Measurements from ENCODE around the gene ATF3. TPM values are rescaled to one million over a fixed set of nuclear protein-coding genes. Genes with fewer than 3 reads are reported as not detected.

ATF3 gene
- total RNA-seq, 1 donor from 2014 or later = 8.1 TPM

- intact Hi-C loops (cut with micrococcal nuclease) = no loop called here
These were observed 22.1 kb upstream of the ATF3 start for GRCh38 chr1:212586206-212587015.

- intact Hi-C loops (cut with micrococcal nuclease) = no loop called here
These were observed 21.3 kb upstream of the ATF3 start for GRCh38 chr1:212587016-212587887.

- intact Hi-C loops (cut with micrococcal nuclease) = no loop called here
These were observed 20.6 kb upstream of the ATF3 start for GRCh38 chr1:212587888-212588510.

- intact Hi-C loops (cut with micrococcal nuclease) = no loop called here
These were observed 19.1 kb upstream of the ATF3 start for GRCh38 chr1:212589446-212589845.

- intact Hi-C loops (cut with micrococcal nuclease) = no loop called here
These were observed 16.6 kb upstream of the ATF3 start for GRCh38 chr1:212591922-212592321.

- intact Hi-C loops (cut with micrococcal nuclease) = no loop called here
These were observed 14.7 kb upstream of the ATF3 start for GRCh38 chr1:212593821-212594251.

GRCh38 chr1:212594640-212595039 is 13.9 kb upstream of the ATF3 start:
- intact Hi-C loops (cut with micrococcal nuclease) = loop anchor here (5.0 kb wide), 1 partner anchor 38 kb away; no protein-coding TSS in a partner anchor

GRCh38 chr1:212595229-212595628 is 13.3 kb upstream of the ATF3 start:
- intact Hi-C loops (cut with micrococcal nuclease) = loop anchor here (5.0 kb wide), 1 partner anchor 37 kb away; no protein-coding TSS in a partner anchor

GRCh38 chr1:212595787-212596714 is 12.5 kb upstream of the ATF3 start:
- intact Hi-C loops (cut with micrococcal nuclease) = loop anchor here (1.0 to 5.0 kb wide), 4 partner anchors 12 to 119 kb away; partner anchors contain the start of gene ATF3

- intact Hi-C loops (cut with micrococcal nuclease) = loop anchor here (1.0 to 5.0 kb wide), 4 partner anchors 12 to 119 kb away; partner anchors contain the start of gene ATF3
These were observed 11.8 kb upstream of the ATF3 start for GRCh38 chr1:212596798-212597197.

- intact Hi-C loops (cut with micrococcal nuclease) = loop anchor here (5.0 kb wide), 1 partner anchor 35 kb away; no protein-coding TSS in a partner anchor
These were observed 11.1 kb upstream of the ATF3 start for GRCh38 chr1:212597487-212597886.

GRCh38 chr1:212600071-212600915 is 8.3 kb upstream of the ATF3 start:
- intact Hi-C loops (cut with micrococcal nuclease) = no loop called here

- intact Hi-C loops (cut with micrococcal nuclease) = no loop called here
These were observed 7.6 kb upstream of the ATF3 start for GRCh38 chr1:212600980-212601379.

GRCh38 chr1:212601524-212601923 is 7.0 kb upstream of the ATF3 start:
- intact Hi-C loops (cut with micrococcal nuclease) = no loop called here

- intact Hi-C loops (cut with micrococcal nuclease) = loop anchor here (5.0 kb wide), 4 partner anchors 173 to 1028 kb away; partner anchors contain the start of genes DTL, INTS7, NENF and SLC30A1
These were observed 2.8 kb upstream of the ATF3 start for GRCh38 chr1:212605441-212606394.

- intact Hi-C loops (cut with micrococcal nuclease) = loop anchor here (5.0 kb wide), 4 partner anchors 174 to 1029 kb away; partner anchors contain the start of genes DTL, INTS7, NENF and SLC30A1
These were observed 2.0 kb upstream of the ATF3 start for GRCh38 chr1:212606395-212607205.

Measured in T-helper 2 cell treated with Interferon-gamma antibody and Interleukin-4, amounts not matched to agents 100 ng/mL and 5 ng/mL, for 36 hours (primary cell).